GM18870 (cell line): ENCODE data around the gene SNTA1.
"Not testable (repeated sequence)": the region's sequence is repeated elsewhere in the genome, so short reads cannot be mapped to it uniquely, and the experiment has no call there.

Experiments used
- ATAC-seq: cut with Tn5 transposase; IDR thresholded peaks from one replicate; pipeline ENCODE4 v1.9.1; 2021; ENCODE audit warnings: moderate library complexity; ENCODE audit not compliant: unreplicated experiment

The SNTA1 gene

DNA sequence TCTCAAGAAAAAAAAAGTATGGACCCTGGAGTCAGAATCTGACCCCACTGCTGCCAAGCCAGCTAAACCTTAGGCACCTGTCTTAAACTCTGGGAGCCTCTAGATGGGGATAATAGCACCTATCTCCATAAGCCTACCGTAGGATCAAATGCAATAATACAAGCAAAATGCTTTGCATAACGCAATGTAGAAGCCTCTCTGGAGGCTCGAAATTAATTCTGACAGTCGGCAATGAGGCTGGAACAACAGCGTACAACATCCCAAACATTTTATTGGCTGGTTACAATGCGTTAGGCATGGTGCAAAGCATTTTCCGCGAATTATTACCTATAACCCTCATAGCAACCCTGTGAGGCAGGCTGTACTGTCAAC, 42.8 kb downstream of the SNTA1 start:
- no peak for ATAC-seq

DNA sequence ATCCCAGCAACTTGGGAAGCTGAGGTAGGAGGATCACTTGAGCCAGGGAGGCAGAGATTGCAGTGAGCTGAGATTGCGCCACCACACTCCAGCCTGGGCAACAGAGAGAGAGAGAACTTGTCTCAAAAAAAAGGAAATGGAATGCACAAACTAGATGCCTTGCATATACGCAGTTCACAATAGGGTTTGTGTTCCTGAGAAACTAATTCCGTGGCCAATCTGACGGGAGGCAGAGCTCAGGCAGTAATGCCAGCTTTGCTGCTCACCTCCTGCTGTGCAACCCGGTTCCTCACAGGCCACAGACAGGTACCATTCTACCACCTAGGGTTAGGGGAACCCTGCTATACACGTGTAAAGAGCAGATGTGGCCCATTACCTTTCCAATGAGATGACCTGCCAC, 43.6 kb downstream of the SNTA1 start:
- ATAC-seq: no peak

DNA sequence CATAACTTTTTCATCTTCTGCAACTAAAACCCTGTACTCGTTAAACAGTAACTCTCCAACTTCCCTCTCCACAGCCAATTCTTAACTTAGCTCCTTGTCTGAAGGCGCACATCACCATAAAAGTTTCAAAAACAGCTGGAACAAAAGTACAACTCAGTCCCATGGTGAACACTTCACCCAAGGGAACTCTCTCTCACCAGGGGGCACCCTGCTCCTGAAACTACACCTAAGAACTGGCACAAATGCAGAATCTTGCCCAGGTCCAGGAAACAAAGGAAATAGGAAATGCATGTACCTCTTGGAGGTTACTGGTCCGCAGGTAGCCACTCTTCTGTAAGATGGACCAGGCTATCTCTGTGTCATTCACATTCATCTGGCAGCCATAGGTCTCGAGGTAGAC, 48.8 kb downstream of the SNTA1 start:
- ATAC-seq: no peak

- ATAC-seq: no peak
These were observed 50.0 kb downstream of the SNTA1 start for GRCh38 chr20:33393609-33394008.

DNA sequence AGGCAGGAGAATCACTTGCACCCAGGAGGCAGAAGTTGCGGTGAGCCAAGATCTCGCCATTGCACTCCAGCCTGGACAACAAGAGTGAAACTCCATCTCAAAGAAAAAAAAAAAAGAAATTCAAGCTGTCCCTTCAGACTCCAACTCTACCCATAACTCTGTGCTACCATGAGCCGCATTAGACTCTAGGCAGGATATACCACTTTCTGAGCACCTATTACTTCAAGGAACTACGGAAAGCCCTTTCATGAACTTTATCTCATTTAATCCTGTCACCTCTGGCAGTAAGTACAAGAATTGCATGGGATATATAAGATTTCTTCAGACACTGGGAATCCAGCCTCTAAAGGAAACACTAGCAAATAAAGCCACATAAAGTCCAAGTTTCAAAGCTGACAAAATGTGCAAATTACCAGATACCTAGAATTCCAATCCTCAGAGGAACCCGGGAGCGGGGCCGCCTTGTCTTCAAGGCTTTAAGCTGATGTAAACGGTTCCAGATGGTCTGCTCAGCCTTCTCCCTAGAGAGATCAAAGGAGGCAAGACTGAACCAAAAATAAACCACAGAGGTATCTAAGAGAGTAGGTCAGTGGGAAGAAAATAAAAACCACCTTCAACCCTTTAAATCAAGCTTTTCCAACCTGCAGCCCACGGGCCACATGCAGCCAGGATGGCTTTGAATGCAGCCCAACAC, 51.7 kb downstream of the SNTA1 start:
- no peak for ATAC-seq

GRCh38 chr20:33389326-33389725, 54.2 kb downstream of the SNTA1 start:
- ATAC-seq: not testable (repeated sequence)

DNA sequence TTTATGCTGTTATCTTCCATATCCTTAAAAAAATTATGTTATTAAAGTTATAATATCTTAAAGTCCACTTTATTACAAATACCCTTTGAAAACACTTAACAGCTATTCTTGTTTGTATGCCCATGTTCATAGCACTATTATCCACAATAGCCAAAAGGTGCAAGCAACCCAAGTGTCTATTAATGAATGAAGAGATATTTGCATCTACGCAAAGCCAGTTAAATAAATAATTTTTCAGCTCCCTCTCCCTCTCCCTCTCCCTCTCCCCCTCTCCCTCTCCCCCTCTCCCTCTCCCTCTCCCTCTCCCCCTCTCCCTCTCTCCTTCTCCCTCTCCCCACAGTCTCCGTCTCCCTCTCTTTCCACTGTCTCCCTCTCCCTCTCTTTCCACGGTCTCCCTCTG, 55.3 kb downstream of the SNTA1 start:
- no peak for ATAC-seq

GRCh38 chr20:33387177-33387576, 56.4 kb downstream of the SNTA1 start:
- ATAC-seq: no peak

GRCh38 chr20:33386673-33387072, 56.9 kb downstream of the SNTA1 start:
- ATAC-seq: no peak

DNA sequence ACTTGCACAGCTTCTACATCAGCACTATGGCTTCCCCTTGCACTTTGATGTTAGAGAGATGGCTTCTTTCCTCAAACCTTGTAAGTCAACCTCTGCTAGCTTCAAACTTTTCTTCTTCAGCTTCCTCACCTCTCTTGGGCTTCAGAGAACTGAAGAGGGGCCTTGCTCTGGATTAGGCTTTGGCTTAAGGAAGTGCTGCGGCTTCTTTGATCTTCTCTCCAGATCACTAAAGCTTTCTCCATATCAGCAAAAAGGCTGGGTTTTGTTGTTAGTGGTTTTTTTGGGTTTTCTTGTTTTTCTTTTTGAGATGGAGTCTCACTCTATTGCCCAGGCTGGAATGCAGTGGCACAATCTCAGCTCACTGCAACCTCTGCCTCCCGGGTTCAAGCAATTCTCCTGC, 66.2 kb downstream of the SNTA1 start:
- no peak for ATAC-seq

DNA sequence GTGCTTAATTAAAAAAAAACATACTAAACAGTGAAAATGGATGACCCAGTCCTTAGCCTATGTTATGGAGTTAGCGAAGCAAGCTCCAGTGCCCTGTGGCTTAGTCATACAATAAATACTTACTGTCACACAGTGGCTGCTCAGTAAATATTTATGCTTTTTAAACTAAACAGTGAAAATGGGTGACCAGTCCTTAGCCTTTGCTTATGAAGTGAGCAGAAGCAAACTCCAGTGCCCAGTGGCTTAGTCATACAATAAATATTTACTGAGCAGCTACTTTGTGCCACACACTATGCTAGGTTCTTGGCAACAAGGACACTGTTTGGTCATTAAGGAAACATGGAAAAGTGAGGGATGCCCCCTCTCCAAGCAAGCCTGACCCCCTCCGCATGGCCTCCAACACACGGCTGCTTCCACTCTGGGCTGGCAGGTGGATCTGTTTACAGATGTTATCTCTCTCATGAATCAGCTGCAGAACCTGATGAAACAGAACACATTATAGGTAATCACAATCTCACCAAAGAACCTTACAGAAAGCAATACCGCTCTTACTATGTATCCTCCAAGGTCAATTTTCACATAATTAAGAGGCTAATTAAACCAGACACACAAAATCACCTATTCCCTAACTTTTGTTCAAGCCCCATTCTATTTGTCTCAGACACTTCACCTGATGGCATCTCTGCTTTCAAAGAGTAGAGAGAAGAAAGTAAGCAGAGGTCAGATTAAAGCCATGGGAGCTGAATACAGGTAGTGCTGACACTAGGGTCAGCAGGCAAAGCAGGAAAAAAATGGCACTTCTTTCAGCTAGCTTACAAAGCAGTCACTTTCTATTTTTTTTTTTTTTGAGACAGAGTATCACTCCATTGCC, 69.6 kb downstream of the SNTA1 start:
- ATAC-seq: no peak

DNA sequence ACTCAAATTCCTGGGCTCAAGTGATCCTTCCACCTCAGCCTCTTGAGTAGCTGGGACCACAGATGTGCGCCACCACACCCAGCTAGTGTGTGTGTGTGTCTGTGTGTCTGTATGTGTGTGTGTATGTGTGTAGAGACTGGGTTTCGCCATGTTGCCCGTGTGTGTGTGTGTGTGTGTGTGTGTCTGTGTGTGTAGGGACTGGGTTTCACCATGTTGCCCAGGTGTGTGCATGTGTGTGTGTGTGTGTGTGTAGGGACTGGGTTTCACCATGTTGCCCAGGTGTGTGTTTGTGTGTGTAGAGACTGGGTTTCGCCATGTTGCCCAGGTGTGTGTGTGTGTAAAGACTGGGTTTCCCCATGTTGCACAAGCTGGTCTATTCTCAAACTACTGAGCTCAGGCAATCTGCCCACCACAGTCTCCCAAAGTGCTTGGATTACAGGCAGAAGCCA, 70.5 kb downstream of the SNTA1 start:
- ATAC-seq: no peak

- ATAC-seq: no peak
These were observed 73.3 kb downstream of the SNTA1 start for GRCh38 chr20:33370291-33370690.

DNA sequence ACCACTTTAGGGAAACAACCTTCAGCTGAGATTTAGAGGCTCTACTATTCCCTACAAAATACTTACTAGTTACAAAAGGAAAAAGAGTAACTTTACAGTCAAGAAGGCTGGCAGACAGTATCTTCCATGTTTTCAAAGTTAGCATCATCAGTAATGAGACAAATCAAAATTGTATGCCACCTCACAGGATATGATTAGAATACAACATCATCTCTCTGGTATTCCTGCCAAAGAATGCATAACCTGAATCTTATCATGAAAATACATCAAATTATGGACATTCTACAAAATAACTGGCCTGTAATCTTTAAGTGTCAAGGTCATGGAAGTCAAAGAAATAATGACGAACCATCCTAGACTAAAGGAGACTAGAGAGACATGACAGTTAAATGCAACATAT, 80.7 kb downstream of the SNTA1 start:
- no peak for ATAC-seq

DNA sequence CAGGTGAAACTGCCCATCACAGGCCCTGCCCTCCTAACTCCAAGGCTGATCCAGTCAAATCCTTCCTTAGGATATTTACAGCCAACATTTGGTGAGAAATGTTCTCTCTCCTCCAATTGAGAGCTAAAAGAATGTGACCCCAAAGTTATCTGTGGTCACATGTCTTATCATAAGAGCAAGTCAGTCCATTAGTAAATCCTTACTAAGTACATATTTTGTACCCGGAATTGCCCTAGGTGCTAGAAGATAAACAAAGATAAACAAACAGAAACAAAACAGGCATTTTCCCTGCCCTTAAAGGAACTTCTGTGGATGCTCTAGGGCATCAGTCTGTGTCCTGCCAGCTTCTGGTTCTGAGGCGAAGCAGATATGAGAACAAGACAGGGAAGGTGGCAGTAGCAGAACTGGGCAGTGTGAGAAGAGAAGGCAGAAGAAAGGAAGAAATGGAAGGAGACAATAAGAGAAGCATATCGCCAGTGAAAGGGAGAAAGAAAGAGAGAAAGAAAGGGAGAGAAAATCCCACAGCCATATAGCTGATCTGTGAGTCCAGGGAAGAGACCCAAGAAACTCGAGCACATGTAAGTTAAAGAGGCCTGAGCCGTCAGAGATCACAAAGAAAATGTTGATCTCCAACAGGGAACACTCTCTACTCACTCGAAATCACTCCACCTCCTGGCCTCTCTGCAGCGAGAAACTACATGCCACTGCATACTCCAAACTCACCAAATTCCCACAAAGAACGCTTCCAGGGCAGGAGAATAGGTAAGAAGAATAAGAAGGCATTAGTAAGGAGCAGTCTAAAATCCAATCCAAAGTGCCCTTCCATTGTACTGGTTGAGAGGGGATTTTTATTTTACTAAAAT, 83.9 kb downstream of the SNTA1 start:
- no peak for ATAC-seq
